SHP77 treated with DMSO at 0.1 percent for 48 hours (cell line): ENCODE results near the gene REEP1.
"Not testable (repeated sequence)": the region's sequence is repeated elsewhere in the genome, so short reads cannot be mapped to it uniquely, and the experiment has no call there.

Source experiments
- DNase-seq: peaks from one replicate; lab custom pipeline; 2025; lab: John Stamatoyannopoulos, UW

REEP1 gene

DNA sequence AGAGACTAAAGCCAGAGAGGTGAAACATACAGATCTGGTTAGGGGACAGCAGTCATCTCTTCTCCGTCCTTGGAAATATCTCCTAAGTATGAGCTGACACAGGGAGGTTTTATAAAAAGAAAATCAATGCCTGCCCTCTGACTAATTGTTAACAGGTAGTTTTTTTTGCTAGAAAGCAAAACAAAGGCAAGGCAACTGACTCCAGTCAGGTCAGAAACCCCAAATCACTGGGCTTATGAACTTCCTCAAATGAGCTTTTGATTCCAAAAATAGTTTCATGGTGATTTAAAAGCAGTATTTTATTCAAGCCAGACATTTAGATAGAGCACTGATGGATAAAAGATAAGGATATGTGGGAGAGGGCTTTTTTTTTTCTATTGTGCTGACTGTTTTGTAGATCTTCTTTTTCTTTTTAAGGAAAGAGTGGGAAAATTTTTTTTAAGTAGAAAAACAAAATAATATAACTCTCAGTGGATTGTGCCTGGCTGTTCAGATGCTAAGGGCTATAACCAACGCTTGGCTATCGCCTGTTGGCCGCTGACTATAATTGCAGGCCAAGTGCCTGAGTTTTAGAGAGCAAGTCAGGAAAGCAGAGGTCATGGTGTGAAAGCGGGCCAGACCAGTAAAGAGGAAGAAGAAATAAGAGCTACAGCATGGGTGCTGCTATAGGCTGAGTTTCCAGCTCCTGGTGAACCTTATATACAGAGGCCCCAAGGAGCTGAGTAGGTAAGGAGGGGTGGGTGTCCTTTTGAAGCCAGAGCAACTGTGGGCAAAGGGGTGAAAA, 93.3 kb downstream of the REEP1 start:
- no peak for DNase-seq

DNA sequence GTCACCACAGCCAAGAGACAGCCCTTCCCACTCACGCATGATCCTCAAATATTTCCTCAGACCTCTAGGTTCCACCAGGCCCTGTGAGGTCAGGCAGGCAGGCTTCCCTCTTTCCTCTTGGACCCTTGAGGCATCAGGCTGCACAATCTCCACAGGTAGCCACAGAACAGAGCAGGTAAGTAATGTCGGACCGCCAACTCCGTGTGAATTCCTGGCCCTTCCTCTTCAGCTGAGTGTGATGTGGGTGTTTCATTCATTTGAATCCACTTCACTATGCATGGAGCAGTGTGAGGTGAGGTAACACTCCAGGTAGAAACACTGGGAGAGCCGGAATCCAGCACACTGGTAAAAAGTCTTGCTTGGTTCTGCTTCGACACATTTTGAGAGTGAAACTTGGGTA, 94.2 kb downstream of the REEP1 start:
- DNase-seq = no peak

DNA sequence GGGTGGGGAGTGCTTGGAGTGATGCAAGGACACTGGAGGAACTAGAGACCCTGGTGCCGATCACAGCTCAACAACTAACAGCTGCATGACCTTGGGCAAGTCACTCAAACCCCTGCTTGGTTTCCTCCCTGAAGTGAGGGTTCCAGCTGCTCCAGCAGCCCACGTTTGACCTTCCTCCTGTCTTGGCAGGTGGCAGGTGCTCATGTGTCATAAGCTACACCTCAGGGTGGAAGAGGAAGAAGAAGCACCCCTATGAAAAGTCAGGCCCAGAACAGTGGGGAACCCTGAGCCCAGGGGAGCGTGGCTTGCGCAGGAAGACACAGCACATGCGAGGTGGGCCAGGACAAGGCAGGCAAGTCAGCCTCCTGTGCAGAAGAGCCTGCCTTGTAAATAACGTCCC, 95.8 kb downstream of the REEP1 start:
- no peak for DNase-seq

DNA sequence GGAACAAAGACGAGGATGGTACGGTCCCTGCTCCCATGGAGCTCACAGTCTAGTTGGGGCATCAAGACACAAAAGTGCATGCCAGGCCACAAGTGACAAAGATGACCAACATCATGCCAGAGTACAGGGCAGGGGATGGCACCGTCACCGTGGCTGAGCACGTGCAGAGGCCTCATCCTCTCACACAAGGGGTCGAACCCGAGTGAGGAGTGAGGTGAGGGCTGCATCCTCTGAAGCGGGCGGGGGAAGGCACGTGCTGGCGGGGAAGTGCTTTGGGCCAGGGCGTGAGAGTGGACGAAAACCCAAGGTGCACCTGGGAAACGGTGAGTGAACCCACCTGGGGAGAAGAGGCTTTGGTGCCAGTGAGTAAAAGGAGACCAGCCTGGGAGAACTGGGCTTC, 97.2 kb downstream of the REEP1 start:
- no peak for DNase-seq

DNA sequence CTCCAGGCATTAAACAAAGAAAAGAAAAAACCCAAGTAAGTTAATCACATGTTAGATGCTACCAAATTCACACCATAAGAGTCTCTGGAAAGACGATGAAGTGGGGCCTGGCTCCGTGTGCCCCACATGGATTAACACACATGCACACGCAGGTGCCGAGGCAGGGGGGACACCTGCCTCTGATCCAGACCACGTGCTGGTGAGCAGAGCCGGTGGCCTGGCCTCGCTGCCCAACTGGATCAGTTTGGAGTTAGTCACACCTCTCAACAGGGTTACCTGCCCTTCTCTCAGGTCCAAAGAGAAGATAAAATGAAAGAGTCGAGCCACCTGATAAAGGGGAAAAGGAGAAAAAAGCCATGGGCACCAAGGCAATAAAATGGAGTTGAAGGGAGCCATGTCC, 97.7 kb downstream of the REEP1 start:
- DNase-seq = no peak

DNA sequence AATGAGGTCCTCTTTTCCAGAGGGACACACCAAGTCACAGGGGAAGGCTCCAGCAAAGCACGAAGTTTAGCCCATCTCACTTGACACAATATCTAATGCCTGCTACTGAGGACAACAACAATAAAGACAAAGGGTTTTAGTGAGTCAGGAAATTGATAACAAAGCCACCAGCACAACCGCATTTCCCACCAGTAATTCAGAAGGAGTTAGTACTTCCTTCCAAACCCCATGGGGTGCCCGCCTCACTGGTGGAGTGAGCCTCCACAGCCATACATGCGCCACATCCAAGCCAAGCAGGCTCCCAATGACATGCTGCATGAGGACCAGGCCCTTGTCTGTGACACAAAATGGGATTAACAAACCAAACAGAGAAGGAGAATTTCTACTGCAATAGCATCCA, 98.1 kb downstream of the REEP1 start:
- DNase-seq = no peak

DNA sequence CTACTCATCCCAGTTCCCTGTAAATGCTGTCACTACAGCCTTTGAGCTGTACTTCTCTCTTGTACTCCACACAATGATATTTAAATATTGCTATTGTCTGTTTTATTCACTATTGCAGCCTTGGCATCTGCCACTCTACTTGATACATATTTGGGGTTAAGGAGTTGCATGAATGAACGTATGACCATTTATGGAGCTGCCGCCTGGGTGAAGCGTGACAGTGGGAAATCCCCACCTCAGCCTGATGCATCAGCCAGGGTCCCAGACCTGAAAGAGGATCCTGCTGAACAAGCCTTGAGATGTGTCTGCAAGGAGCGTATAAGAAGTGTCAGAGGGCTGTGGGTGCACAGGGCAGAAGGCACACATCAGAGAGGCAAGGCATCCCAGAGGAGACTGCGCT, 99.1 kb downstream of the REEP1 start:
- no peak for DNase-seq

DNA sequence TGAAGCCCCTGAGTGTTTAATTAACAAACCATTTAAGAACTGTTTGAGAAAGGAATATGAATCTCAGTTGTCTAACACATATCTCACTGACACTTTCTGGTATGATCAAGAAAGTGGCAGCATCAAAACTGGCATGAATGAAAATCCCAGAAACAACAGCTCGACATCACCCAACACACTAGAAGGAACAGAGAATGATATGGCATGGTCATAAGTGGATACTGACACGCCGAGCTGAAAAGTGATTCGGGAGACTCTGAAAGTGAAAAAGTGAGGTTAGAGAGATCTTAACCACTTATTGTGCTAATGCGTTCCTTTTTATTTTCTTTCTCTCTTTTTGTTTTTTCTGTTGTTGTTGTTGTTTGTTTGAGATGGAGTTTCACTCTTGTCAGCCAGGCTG, 100.3 kb downstream of the REEP1 start:
- DNase-seq = no peak

DNA sequence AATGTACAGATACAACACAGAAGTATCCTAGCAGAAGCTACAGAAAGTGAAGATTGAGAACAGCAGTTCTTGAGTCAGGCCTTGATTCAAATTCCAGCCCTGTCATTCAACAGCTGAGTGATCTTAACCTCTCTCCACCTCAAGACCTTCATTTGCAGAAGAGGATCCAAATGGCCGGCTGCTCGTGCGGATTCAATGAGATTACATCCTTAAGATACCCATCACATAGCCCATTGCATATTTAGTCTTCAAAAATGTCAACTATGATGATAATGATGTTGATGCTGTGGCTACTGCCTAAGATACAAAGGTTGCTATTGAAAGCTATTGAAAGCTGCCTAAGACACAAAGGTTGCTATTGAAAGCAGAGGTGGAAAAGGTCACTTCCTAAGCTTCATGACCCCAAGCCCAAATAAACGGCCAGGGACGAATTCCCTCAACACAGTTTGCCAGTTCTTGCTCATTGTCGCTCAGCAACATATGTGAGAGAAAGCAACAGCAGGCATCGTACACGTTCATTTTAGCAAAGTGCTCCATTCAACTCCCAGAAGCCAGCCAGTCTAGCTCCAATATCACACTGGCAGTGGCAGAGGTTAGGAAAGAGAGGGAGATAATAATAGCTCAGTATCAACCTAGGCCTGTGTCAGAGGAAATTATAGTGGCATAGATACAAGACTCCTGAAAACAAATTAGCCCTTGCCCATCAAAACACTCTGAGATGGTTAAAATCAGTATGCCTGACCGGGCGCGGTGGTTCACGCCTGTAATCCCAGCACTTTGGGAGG, 102.0 kb downstream of the REEP1 start:
- no peak for DNase-seq

DNA sequence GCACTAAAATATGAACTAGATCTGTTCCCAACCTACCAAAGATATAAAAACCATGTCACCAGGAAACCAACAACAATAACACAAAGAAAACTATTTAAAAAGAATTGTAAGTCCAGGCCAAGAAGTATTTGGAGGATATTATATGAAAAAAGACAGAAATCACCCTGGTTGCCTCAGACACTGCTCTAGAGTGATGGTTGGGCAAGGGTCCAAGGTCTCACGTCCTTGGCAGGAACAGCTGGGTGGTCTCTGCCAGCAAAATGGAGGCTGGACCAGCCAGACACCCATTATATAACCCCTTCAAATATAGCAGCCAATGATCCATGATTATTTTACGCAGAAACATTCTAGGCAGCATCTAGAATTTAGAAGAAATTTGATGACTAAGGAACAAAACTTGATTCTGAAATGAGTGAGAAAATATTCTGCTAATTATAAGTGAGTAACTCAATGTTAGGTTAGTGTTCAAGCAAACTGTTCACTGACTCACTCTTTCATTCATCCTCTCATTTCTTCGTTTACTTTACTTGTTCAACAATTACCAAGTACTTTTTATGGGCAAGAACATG, 102.8 kb downstream of the REEP1 start:
- DNase-seq = no peak

DNA sequence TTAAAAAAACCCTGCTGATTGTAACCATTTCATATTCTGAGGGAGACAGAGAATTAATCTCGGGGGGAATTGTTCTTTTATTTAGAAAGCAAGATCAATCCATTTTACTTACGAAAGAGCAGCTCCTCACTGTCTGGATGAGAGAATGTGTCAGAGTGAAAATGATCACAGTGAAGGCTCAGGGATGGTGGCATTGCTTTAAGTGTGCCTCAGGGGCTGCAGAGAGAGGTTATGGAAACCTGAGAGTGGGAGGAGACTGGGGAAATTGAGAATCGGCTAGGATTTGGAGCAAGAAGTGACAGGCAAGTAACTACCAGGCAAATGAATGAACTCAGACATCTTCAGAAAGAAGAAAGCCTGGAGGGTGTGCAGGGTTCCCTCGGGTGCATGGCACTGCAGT, 104.0 kb downstream of the REEP1 start:
- DNase-seq = no peak

DNA sequence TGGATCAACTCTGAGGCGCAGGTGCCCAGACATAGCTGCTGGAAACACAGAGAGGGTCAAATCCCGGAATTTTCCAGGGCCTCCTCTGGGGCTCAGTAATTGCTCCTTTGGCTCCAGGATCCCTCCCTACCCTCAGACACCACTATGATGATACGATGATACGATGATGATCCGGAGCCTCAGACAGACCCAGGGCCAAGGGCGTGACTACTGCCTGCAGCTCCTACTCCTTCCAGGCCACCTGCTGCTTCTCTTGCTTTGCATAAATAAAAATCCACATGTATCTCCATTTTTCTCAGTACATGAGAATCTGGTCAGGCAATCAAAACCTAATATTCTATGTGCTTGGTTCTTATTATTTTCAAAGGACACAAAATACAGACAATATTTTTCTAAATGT, 104.5 kb downstream of the REEP1 start:
- DNase-seq = no peak

DNA sequence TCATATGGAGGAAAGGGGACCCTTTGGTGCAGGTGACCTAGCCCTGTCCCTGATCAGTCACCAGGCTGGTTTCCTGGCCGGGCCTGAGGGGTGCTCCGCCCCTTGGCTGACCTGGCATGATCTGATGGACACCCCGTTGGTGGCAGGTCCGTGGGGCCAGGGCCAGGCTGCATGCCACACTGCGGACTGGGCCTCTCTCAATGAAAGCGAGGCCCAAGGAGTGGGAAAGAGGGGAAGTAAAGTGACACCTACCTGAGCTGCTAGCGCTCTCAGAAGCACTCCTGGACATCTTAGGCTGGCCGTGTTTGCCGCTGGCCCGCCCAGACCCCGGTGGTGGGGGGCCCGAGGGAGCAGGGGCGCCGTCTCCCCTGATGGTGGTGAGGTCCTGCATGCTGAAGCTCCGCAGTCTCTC, 105.0 kb downstream of the REEP1 start:
- no peak for DNase-seq

DNA sequence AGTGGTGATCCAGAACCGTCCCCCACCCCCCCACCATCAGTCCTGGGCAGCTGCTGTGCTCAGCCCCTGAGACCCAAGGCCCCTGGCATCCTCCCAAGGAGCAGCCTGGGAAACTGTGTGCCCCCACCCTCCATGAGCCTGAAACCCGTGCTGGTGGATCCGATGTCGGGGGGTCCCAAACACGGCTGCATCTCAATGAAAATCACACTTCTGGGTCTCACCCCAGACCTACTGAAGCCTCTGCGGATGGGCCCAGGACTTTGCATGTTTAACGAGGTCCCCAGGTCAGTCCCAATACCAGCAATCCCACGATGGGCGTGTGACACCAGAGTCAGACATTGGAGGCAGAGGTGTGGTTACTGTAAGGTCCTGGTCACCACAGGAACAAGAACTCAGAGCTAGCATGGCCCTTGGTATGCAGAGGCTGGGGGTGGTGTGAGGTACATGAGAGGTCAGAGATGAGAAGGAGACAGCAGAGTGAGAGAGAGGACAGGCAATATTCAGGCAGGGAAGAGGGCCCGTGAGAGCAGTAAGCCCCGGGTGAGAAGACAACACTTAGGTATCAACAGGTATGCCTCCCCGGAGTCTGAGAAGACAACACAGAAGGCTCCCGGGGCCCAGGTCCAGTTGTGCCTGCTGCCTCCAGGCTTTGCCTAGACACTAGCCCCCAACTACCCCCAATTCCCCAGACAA, 105.6 kb downstream of the REEP1 start:
- DNase-seq = no peak

DNA sequence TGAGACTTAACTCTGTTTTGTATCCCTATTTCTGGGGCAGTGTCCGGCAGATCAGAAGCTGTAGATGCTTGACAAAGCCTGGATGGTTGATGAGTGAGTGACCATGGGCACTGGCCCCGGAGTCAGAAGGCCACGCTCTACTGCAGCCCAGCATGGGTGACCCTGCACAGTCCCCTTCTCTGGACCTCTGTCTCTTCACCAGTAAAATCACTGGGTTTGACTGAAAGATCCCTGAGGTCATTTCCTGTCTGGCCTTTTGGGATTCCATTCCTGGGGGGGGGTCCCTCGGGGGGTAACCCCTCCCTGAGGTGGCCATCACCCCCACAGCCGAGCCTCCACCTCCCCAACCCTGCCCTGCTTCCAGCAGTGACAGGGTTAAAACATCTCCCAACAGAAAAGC, 106.5 kb downstream of the REEP1 start:
- no peak for DNase-seq

DNA sequence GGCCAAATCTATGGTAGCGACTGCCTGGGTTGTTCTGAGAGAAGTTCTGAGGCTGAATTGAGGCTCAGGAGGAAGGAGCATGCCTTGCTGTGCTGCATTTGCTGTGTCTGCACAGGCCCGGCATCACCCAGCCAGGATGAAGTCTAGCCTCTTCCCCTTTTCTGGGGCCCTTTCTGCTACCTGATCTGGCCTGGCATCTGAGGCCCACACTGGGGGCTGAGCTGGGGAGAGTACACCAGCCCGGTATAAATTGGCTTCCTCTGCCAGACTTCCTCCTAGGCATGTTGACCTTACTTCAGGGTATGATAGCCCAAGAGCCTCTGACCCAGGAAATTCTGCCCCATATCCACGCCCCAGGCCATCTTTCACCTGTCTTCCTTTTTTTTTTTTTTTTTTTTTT, 108.2 kb downstream of the REEP1 start:
- DNase-seq = no peak

DNA sequence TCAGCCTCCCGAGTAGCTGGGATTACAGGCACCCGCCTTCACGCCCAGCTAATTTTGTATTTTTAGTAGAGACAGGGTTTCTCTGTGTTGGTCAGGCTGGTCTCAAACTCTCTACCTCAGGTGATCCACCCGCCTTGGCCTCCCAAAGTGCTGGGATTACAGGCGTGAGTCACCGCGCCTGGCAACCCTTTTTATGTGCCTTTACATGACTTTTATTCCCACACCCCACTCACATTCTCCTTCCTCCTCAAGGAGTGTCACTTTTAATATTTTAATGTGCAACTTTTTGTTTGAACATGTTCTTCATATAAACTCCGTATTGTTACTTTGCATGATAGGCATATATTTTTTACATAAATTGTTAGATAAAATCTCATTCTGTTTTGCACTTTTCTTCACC, 108.9 kb downstream of the REEP1 start:
- DNase-seq = not testable (repeated sequence)

DNA sequence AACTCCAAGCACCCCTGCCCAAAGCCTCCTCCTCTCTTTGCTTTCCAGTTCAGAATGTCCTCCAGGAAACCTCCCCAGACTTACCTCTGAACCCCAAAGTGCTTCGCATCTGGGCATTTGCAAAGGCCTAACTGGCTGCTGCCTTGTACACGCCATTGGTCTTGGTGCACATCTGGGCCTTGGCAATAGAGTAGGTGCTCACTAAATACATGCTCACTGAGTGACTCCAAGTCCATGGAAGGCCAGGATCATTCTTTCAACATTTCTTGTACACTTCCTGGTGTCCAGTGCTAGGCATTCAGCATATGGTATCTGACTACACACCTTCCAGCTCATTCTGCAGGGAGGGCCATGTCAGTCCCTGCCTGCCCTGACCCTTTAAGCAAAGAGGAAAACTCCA, 109.7 kb downstream of the REEP1 start:
- no peak for DNase-seq

DNA sequence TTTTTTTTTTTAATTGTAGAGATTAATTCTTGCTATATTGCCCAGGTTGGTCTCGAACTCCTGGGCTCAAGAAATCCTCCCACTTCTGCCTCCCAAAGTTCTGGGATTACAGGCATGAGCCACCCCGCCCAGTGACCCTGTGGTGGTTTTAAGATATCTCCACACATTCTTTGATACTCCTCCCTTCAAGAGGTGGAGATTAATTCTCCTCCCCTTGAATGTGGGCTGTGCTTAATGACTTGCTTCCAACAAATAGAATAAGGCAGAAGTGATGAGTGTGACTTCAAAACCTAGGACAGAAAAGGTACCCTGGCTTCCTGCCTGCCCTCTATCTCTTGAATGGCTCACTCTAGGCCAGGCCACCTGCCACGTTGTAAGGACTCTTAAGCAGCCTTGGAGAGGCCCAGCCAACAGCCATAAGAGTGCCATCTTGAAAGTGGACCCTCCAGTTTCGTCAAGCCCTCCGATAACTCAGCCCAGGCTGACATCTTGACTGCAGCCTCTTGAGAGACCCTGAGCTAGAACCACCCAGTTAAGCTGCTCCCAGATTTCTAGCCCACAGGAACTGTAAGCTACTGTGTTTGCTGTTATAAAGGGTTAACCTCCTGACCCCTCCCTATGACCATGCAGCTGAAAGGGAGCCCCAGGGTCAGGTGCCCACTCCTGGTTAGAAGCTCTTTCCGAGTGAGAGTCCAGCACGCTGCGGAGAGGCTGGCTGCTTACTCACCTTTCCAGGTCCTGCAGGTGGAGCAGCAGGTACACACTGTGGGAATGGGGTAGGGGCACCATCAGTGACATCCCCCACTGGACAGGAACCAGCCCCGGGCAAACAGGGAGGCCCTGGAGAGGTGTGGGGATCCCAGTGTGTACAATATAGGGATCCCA, 110.5 kb downstream of the REEP1 start:
- DNase-seq = no peak

DNA sequence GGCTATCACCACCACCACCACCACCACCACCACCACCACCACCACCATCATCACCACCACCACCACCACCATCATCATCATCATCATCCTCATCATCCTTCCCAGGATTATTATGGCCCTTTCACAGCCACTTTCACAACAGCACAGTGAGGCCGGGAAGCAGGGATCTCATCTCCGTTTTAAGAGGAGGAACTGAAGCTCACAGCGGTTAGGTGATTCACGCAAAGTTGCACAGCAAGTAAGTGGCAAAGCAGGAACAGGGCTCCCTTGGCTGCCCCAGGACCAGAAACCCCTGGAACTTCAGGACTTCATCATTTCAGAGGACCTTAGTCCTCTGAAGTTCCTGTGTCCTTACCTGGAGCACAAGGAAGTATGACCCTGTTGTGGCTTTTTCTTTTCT, 111.4 kb downstream of the REEP1 start:
- DNase-seq = no peak

DNA sequence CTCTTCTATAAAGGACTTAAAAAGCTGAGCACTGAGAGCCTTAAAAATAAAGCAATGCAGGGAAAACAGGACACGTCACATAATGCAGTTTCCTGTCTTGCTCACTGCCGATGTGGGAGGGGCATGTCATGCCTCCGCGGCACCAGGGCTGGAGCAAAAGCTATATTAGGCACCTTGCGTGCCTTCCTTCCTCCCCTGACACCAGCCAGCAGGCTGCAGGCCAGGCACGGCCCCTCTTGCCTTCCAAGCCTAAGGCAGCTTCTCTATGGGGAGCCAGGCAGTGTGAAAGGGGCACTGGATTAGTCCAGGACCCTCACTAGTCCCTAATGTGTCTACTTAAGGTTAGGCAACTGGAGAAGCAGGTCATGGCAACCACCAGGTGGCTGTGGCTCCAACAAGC, 111.8 kb downstream of the REEP1 start:
- DNase-seq = no peak
